GM23338 (cell line): ENCODE measurements around the gene SPRY4. TPM values are rescaled to one million over a fixed set of nuclear protein-coding genes. Genes with fewer than 3 reads are reported as not detected.
"Not testable (repeated sequence)": the region's sequence is repeated elsewhere in the genome, so short reads cannot be mapped to it uniquely, and the experiment has no call there.

ENCODE experiments used
- ATAC-seq: fragments of 200-7000 bp; cut with Tn5 transposase; 3 replicates; pipeline ENCODE4 v1.9.1; 2020
- DNase-seq: peaks from one replicate; pipeline ENCODE4 v3.0.0-alpha.2; 2015; ENCODE audit warnings: low spot score
- H2AFZ ChIP-seq: fragments of 200-600 bp; sonication (generic); 2 replicates; pipeline ENCODE4 v1.8.0; 2016; ENCODE audit warnings: antibody characterized with exemption, mild to moderate bottlenecking, moderate library complexity
- H3F3A ChIP-seq: fragments of 200-600 bp; sonication (generic); replicated peaks from 2 replicates; pipeline ENCODE4 v1.8.0; 2017; ENCODE audit warnings: antibody characterized with exemption, mixed run types, low read depth
- H3K27ac ChIP-seq: fragments of 200-600 bp; sonication (generic); 2 replicates; pipeline ENCODE4 v1.6.1; 2016; ENCODE audit warnings: low read depth
- H3K27me3 ChIP-seq: fragments of 200-600 bp; sonication (generic); 2 replicates; pipeline ENCODE4 v1.8.0; 2016; ENCODE audit warnings: mild to moderate bottlenecking, mixed run types, moderate library complexity; ENCODE audit not compliant: insufficient read depth
- H3K36me3 ChIP-seq: fragments of 200-600 bp; sonication (generic); 2 replicates; pipeline ENCODE4 v1.8.0; 2016; ENCODE audit warnings: mild to moderate bottlenecking; ENCODE audit not compliant: insufficient read depth
- H3K4me1 ChIP-seq: fragments of 200-600 bp; sonication (generic); 2 replicates; pipeline ENCODE4 v1.8.0; 2016; ENCODE audit warnings: mild to moderate bottlenecking, moderate library complexity; ENCODE audit not compliant: insufficient read depth
- H3K4me2 ChIP-seq: fragments of 200-600 bp; sonication (generic); 2 replicates; pipeline ENCODE4 v1.7.1; 2017; ENCODE audit warnings: mixed run types
- H3K4me3 ChIP-seq: fragments of 200-600 bp; sonication (generic); 2 replicates; pipeline ENCODE4 v1.6.1; 2016; ENCODE audit warnings: mixed run types
- H3K79me2 ChIP-seq: fragments of 200-600 bp; sonication (generic); replicated peaks from 2 replicates; pipeline ENCODE4 v1.8.0; 2017; ENCODE audit warnings: mild to moderate bottlenecking; ENCODE audit not compliant: insufficient read depth
- H3K9me2 ChIP-seq: fragments of 200-600 bp; sonication (generic); 2 replicates; pipeline ENCODE4 v1.8.0; 2017; ENCODE audit not compliant: insufficient read depth
- H4K20me1 ChIP-seq: fragments of 200-600 bp; sonication (generic); replicated peaks from 2 replicates; pipeline ENCODE4 v1.8.0; 2017; ENCODE audit warnings: mild to moderate bottlenecking; ENCODE audit not compliant: insufficient read depth
- H3K27ac Mint-ChIP-seq: 2 replicates; pipeline ENCODE4 v1.8.0; 2020; ENCODE audit warnings: inconsistent platforms, mild to moderate bottlenecking, moderate library complexity, mixed read lengths
- H3K27me3 Mint-ChIP-seq: 3 replicates; pipeline ENCODE4 v1.8.0; 2022; ENCODE audit warnings: low read depth, mild to moderate bottlenecking, moderate library complexity, mixed read lengths, inconsistent platforms; ENCODE audit not compliant: insufficient read depth, poor library complexity
- H3K36me3 Mint-ChIP-seq: 3 replicates; pipeline ENCODE4 v1.8.0; 2021; ENCODE audit warnings: low read depth, mild to moderate bottlenecking, inconsistent platforms, moderate library complexity, mixed read lengths
- H3K4me1 Mint-ChIP-seq: 3 replicates; pipeline ENCODE4 v1.8.0; 2020; ENCODE audit warnings: mild to moderate bottlenecking, inconsistent platforms, mixed read lengths
- H3K4me3 Mint-ChIP-seq: 3 replicates; pipeline ENCODE4 v1.8.0; 2021; ENCODE audit warnings: moderate library complexity, mild to moderate bottlenecking, inconsistent platforms, mixed read lengths
- H3K9me3 Mint-ChIP-seq: 3 replicates; pipeline ENCODE4 v1.8.0; 2020; ENCODE audit warnings: moderate library complexity, mild to moderate bottlenecking, inconsistent platforms, mixed read lengths
- CTCF ChIP-seq, 2 experiments: fragments of 200-600 bp in 1 of 2; sonication (generic) in 1 of 2; conservative IDR thresholded peaks; 2 replicates each; pipeline versions ENCODE4 v1.5.1 to v1.6.1; 2016 to 2017; ENCODE audit warnings: antibody characterized with exemption in 2 of 2, low read depth in 2 of 2, mild to moderate bottlenecking in 2 of 2, moderate library complexity in 1 of 2
- NANOG ChIP-seq: IDR thresholded peaks from 2 replicates; pipeline ENCODE4 v1.6.1; 2016; ENCODE audit warnings: antibody characterized with exemption, borderline replicate concordance
- POLR2AphosphoS5 ChIP-seq: IDR thresholded peaks from 2 replicates; pipeline ENCODE4 v1.6.1; 2016; ENCODE audit warnings: antibody characterized with exemption, low read depth
- ZNF114 ChIP-seq: fragments of 250-450 bp; sonication (Bioruptor Pico); IDR thresholded peaks from 2 replicates; pipeline ENCODE4 v1.5.0; 2020; ENCODE audit warnings: mild to moderate bottlenecking, moderate library complexity
- ZNF462 ChIP-seq: fragments of 250-450 bp; sonication (Bioruptor Pico); IDR thresholded peaks from 2 replicates; pipeline ENCODE4 v1.5.0; 2020; ENCODE audit warnings: mild to moderate bottlenecking, moderate library complexity
- polyA plus RNA-seq: library from polyadenylated mRNA; unstranded; fragments of >200 nt; fragmentation: Nextera tagmentation; extraction: Ambion mirVana; gene quantifications from 2 replicates; pipeline ENCODE4 v1.2.1, GENCODE V29; 2016
- total RNA-seq: library from RNA; depleted of rRNA; stranded (reverse); fragments of >200 nt; shearing (Covaris generic); gene quantifications from 2 replicates; pipeline ENCODE4 v1.2.3, GENCODE V29; 2014

Gene SPRY4
- total and polyA plus RNA-seq, 2 experiments from 2014 or later, result 70.6 to 240 TPM

- peak overlapping the region; percentile 99 for H3K27ac ChIP-seq
- H3K9me2 ChIP-seq, result no peaks in the 10 kb centered on the region
- H3K4me2 ChIP-seq, result no peak overlapping the region
- H3K27ac Mint-ChIP-seq, result peak overlapping the region; percentile 100
- no peak overlapping the region for H3K4me3 Mint-ChIP-seq
- peaks cover 47% of the 10 kb centered on the region for H3K4me1 Mint-ChIP-seq
- TF ChIP-seq NANOG, result no peak
- no peak for TF ChIP-seq ZNF462
- TF ChIP-seq ZNF114 (CRISPR knock-in tag), result no peak
- no peak for TF ChIP-seq POLR2AphosphoS5
- no peak for TF ChIP-seq CTCF (conservative IDR thresholded peaks at IDR 0.05; ENCODE audit: low read depth in 2 of 2)
- H3K36me3 Mint-ChIP-seq, result peaks cover 4% of the 10 kb centered on the region; the same call in 1 of the 3 replicates
- H2AFZ ChIP-seq, result no peak overlapping the region
- H3K9me3 Mint-ChIP-seq, result no peaks in the 10 kb centered on the region
- H3F3A ChIP-seq, result peaks cover 23% of the 10 kb centered on the region
- H3K4me3 ChIP-seq, result no peak overlapping the region
- H3K36me3 ChIP-seq, result no peaks in the 10 kb centered on the region
- DNase-seq (no peak), ATAC-seq (no peak)
- peaks cover 7% of the 10 kb centered on the region for H3K27me3 Mint-ChIP-seq
- H3K79me2 ChIP-seq, result peaks cover 8% of the 10 kb centered on the region; the same call in 1 of the 2 replicates
- H3K4me1 ChIP-seq, result peaks cover 53% of the 10 kb centered on the region
- H4K20me1 ChIP-seq, result no peaks in the 10 kb centered on the region
- H3K27me3 ChIP-seq, result no peaks in the 10 kb centered on the region
Measured at GRCh38 chr5:142363619-142363963, 38.8 kb upstream of the SPRY4 start.

- DNase-seq, H3K4me3 Mint-ChIP-seq, H2AFZ ChIP-seq, H3K9me2 ChIP-seq, H3K27me3 ChIP-seq, H3K36me3 ChIP-seq, ATAC-seq, H3K4me3 ChIP-seq, H3K9me3 Mint-ChIP-seq, H3K36me3 Mint-ChIP-seq, H3K79me2 ChIP-seq, H4K20me1 ChIP-seq: not testable (repeated sequence)
- peaks cover 34% of the 10 kb centered on the region for H3F3A ChIP-seq
- H3K4me1 Mint-ChIP-seq, result peaks cover 61% of the 10 kb centered on the region
- peaks cover 67% of the 10 kb centered on the region for H3K4me1 ChIP-seq
- H3K27ac Mint-ChIP-seq, result peak overlapping the region; percentile 100
- peak overlapping the region; percentile 99 for H3K27ac ChIP-seq
- 0 out of 2 replicates have a peak overlapping the region, but pooled peaks have one; percentile 30 for H3K4me2 ChIP-seq
- H3K27me3 Mint-ChIP-seq, result peaks cover 11% of the 10 kb centered on the region
Measured at GRCh38 chr5:142362193-142362592, 37.4 kb upstream of the SPRY4 start.
